Activated T-helper 1 cell treated with anti-CD3 and anti-CD28 coated beads, Interleukin-2, amount 50 U/mL, for 16 hours (primary cell): ENCODE results near the gene HEATR1.

Source experiments
- DNase-seq, 2 donors: peaks; one replicate each; pipeline ENCODE4 v3.0.0-alpha.2; 2020; ENCODE audit warnings: low read depth in 1 of 2, low spot score in 1 of 2

Gene HEATR1

DNA sequence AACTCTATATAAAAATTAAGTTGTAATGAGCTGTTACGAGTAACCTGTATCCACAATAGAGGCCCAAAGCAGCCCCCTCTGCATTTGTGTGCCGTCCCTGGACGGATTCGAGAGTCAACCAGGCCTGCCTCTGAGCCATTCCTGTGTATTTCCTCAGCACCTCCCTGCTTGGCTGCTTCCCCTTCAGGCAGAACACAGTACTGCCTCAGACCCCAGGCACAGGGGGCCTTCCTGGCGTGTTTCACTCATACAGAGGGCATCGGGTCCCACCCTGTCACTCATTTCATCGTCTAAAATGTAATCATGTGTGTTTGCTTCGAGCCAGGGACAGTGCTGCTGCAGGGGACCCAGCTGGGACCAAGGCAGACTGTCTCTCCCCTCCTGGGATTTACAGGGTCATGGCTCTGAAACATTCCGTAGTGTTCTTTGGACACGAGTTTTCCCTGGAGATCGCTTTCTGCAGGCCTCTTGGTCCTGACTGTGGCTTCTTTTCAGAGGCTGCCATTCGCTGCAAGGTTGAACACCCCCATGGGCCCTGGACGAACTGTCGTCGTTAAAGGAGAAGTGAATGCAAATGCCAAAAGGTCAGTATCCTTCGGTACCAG, 61.1 kb downstream of the HEATR1 start:
- DNase-seq: no peak

GRCh38 chr1:236541710-236542109, 62.6 kb downstream of the HEATR1 start:
- no peak for DNase-seq

- DNase-seq: no peak
Observed at GRCh38 chr1:236540813-236541465, 63.4 kb downstream of the HEATR1 start.

DNA sequence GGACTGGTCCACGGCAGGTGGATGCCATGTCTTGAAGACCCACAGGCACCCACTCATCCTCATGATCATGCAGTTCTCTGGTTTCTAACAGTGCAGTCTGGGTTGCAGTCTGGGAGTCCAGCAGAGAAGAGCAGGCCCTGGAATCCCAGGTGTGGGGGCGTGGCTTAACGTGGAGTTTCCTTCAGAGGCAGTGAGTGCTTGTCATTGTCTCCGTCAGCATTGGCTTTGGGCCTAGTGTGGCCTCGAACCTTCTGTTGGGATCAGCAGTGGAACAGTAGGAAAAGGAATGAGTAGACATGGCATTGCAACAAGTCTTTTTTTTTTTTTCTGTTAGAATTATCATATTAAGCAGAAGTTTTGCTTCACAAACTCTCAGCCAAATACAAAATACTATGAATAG, 67.8 kb downstream of the HEATR1 start:
- no peak for DNase-seq

- no peak for DNase-seq
Observed at GRCh38 chr1:236535662-236536161, 68.6 kb downstream of the HEATR1 start.

- DNase-seq: no peak
Observed at GRCh38 chr1:236535190-236535589, 69.1 kb downstream of the HEATR1 start.

DNA sequence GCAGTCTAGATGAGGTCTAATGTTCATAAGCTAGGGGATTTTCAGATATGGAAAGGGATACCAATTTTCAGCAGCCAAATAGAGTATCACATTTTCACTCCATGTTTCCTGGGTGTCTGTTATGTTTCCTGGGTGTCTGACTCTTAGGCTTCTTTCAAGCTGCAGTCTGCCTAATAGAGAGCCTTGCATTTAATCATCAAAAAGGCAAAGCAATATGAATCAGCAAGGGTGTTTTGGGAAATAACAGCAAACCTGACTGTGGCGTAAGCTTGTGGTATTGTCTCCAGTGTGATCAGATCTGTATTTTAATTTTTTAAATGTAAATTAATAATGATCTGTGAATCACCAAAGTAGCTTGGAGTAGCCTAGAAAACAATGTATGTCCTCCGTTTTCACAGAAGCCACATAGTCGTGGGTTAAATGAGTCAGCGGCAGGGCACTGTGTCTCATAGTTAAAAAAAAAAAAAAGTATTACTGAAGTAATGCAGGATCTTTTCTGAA, 70.1 kb downstream of the HEATR1 start:
- DNase-seq: peak in 1 of 2 donors; percentile 19

- DNase-seq: no peak
Observed at GRCh38 chr1:236532850-236533249, 71.5 kb downstream of the HEATR1 start.

DNA sequence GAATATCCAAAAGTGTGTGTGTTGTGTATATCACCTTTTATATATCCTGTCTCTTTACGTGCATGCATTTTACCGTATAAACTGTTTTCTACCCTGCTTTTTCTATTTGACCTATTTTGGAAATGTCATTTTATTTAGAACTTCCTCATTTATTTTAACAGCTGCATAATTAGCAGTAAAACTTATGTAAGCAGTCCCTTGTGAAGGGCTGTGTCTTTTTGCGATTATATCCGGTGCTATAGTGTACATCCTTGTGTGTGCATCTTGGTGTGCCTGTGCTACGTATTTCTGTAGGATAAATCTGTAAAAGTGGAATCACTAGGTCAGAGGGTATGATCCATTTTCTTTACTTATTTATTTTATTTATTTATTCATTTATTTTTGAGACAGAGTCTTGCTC, 73.4 kb downstream of the HEATR1 start:
- no peak for DNase-seq

DNA sequence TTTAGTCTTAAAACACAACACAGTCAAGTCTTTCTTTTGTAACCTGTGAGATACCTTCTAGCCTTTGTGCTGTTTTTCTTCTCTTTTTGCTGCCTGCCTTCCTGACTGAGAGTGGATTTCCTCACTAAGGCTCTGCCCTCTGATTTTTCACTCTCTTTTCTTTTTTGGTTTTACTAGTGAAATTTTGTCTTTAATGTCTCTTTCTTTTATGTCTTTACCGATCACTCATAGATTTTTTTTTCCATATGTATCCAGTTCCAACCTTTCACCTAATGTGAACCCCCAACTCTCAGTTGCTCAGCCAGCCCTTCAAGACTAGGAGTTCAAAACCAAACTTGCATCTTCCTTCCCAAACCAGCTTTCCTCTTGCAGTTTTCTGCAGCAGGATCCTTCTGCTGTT, 74.0 kb downstream of the HEATR1 start:
- no peak for DNase-seq

GRCh38 chr1:236526079-236526478, 78.2 kb downstream of the HEATR1 start:
- DNase-seq: no peak

- DNase-seq: no peak
Observed at GRCh38 chr1:236524895-236525184, 79.5 kb downstream of the HEATR1 start.

- peak; percentile 13 to 42 for DNase-seq
Observed at GRCh38 chr1:236524142-236524894, 80.0 kb downstream of the HEATR1 start.

GRCh38 chr1:236523704-236524141, 80.6 kb downstream of the HEATR1 start, which contains the start of gene LGALS8:
LGALS8 (plus strand) TSS chr1:236523982; CDS start chr1:236526071, 2,089 bp downstream.
- peak; percentile 72 to 74 for DNase-seq

DNA sequence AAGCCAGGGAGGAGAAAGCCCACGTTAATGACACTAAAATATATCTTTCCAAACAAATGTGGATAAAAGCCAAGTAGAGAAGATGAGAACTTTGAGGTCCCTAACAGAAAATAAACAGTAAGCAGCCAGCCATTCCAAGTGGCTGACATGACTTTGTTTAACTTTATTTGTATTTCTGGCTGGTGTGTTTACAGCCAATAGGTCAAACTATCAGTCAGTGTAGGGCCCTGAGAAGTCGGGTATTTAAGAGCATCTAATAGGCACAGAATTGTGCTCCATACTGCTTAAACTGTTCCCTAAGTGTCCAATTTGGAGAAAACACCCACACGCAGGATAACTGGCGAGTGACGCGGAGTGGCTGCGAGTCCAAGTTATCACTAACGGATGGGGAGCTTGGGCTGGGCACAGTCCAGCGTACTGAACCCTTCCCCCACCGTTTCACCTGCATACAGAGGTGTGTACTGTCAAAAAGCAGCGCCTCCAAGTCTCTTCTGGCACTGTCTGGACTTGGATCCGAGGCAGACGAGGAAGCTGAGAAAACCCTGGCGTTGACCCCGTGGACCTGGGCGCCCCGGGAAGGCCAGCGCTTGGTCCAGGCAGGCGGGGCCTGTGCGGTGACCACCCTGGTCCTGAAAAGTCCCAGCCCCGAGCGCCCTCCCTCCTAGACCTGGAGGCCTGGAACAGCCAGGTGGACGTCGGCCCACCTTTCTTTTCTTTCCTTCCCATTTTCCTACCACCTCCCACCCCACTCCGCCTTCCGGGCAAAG, 81.2 kb downstream of the HEATR1 start:
- DNase-seq: no peak

DNA sequence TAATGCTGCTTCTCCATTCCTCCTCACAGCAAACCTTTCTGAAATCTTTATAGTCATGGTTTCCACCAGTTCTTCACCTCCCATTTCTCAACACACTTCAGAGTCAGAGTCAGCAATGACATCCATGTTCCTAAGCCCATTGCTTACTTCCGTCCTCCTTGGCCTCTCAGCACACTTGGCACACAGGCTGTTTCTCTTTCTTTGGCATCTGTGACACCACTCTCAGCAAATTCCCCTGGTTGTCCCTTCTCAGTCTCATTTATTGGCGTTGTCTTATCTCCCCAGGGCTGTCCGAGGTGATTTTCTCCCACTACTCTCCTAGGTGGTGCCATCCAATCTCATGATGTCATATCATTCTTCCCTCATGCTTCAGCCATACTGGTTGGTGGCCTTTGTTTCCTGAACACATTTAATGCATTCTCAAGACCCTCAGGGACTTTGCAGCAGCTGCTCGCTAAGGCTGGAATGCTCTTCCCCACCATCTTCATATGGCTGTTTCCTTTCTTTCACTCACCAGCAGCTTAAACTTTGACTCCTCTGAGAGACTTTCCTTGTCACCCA, 83.8 kb downstream of the HEATR1 start:
- DNase-seq: no peak

- DNase-seq: no peak
Observed at GRCh38 chr1:236518322-236518721, 86.0 kb downstream of the HEATR1 start.

GRCh38 chr1:236516929-236517704, 87.2 kb downstream of the HEATR1 start:
- DNase-seq: no peak

GRCh38 chr1:236515443-236515958, 88.8 kb downstream of the HEATR1 start:
- DNase-seq: no peak
